ENCODE results near the gene CSF2RB. TPM values are rescaled to one million over a fixed set of nuclear protein-coding genes. Genes with fewer than 3 reads are reported as not detected.
"Not testable (repeated sequence)": the region's sequence is repeated elsewhere in the genome, so short reads cannot be mapped to it uniquely, and the experiment has no call there.

CSF2RB gene
- total and polyA plus RNA-seq, 12 donors = 0.55 to 12.4 (median 4.4) TPM

DNA sequence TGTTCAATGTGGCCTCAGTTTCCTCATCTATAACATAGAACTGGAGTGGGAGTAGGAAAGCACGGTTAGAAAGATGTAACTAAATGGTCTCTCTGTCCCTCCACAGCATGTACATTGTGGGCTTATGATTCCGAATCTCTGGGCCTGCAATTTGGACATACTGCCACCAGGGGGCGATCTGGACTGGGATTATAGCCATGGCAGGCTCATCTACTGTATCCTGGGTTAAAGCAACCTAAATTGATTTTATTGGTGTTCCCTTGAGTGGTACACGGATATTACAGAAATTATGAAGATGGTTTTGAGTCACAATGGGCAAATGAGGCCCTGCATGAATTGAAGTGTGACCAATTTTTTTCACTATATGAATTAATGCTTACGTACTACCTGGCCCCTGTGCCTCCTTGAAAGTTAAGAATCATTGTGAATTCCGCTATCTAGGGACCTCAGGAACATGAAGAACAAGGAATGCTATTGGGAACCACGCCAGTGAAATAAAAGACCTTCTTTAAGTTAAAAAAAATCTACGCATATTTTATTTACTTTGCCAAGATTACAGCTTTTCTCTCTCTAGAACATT, 72.9 kb downstream of the CSF2RB start:
- Histone ChIP-seq H3K4me1 (replicated peaks in 1 of 2) (no peaks in the 10 kb centered on the region), H3K27me3 (peaks cover 8% of the 10 kb centered on the region), H3K9me3 (replicated peaks in 1 of 3) (peaks cover 0 to 11% (median 6%) of the 10 kb centered on the region in 3 donors), H3K27ac (no peak overlapping the region), H3K4me3 (no peak overlapping the region), H3K36me3 (replicated peaks in 1 of 2) (no peaks in the 10 kb centered on the region)
- no peak for DNase-seq
- WGBS, 4 donors = 55 to 58% (median 56%) methylated on average over 8 of the region's 8 CpGs
- TF ChIP-seq, protein P1, sequence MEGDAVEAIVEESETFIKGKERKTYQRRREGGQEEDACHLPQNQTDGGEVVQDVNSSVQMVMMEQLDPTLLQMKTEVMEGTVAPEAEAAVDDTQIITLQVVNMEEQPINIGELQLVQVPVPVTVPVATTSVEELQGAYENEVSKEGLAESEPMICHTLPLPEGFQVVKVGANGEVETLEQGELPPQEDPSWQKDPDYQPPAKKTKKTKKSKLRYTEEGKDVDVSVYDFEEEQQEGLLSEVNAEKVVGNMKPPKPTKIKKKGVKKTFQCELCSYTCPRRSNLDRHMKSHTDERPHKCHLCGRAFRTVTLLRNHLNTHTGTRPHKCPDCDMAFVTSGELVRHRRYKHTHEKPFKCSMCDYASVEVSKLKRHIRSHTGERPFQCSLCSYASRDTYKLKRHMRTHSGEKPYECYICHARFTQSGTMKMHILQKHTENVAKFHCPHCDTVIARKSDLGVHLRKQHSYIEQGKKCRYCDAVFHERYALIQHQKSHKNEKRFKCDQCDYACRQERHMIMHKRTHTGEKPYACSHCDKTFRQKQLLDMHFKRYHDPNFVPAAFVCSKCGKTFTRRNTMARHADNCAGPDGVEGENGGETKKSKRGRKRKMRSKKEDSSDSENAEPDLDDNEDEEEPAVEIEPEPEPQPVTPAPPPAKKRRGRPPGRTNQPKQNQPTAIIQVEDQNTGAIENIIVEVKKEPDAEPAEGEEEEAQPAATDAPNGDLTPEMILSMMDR (IDR thresholded peaks at IDR 0.05) = peak in 5 of 6 experiments; percentile 36 to 59 (median 51)
- no peak for TF ChIP-seq POLR2A (IDR thresholded peaks at IDR 0.05)
- intact Hi-C loops (cut with DNase I) = no loop called here

DNA sequence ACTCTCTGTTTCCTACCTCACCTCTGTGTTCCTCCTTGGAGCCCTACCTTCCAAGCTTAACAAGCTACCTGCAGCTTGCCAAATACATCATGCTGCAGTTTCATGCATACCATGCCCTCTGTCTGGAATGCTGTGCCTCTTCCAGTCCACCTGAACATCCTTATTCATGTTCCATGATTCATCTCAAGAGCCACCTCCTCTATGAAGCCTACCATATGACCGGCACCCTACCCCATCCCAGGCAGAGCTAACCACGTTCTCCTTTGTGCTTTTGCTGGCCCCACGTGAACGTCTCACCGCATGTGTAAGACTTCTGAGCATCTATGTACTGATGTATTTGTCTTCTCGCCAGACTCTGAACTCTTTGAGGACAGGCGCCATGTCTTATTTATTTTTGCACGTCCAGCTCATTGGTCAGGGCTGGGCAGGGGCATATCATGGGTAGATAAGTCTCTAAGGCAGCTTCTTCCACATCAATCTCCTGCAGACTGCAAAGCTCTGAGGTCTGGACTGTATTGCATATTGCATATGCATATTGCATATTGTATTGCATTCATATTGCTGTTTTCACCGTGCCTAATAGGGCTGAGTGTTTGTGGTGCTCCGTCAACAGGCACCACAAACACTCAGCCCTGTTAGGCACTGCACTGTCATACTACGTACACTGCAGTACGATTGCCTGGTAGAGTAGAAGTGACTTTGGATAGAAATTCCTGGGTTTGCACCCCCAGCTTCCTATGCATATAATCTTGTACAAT, 74.8 kb downstream of the CSF2RB start:
- TF ChIP-seq, protein P1 (IDR thresholded peaks at IDR 0.05) = no peak
- Histone ChIP-seq H3K9me3 (replicated peaks in 1 of 3) (peaks cover 0 to 11% (median 6%) of the 10 kb centered on the region in 3 donors), H3K27me3 (peaks cover 8% of the 10 kb centered on the region), H3K36me3 (replicated peaks in 1 of 2) (no peaks in the 10 kb centered on the region), H3K4me1 (replicated peaks in 1 of 2) (no peaks in the 10 kb centered on the region), H3K4me3 (no peak overlapping the region), H3K27ac (no peak overlapping the region)
- intact Hi-C loops (cut with DNase I) = no loop called here
- WGBS, 4 donors = 70 to 86% (median 77%) methylated on average over 12 of the region's 12 CpGs
- DNase-seq = no peak

DNA sequence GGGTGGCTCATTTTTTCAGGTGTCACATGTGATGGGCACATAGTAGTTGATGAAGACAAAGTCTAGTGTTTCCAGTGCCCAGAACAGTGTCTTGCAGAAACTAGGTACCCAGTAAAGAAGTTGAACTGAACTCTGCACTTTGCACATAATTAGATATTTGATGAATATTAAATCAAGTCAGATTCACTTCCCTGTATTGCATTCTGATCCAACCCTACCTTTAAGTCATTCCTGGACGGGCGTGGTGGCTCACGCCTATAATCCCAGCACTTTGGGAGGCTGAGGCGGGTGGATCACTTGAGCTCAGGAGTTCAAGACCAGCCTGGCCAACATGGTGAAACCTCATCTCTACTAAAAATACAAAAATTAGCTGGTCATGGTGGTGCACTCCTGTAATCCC, 75.6 kb downstream of the CSF2RB start:
- H3K27me3 ChIP-seq; intact Hi-C loops (cut with DNase I): not testable (repeated sequence)

More for the DNA sequence above, 75.6 kb downstream of the CSF2RB start:
- not testable (repeated sequence) for H3K27ac ChIP-seq; H3K36me3 ChIP-seq (replicated peaks in 1 of 2); H3K4me1 ChIP-seq (replicated peaks in 1 of 2); DNase-seq; H3K4me3 ChIP-seq
- peaks cover 0 to 11% (median 6%) of the 10 kb centered on the region in 3 donors for H3K9me3 ChIP-seq (replicated peaks in 1 of 3)
- 83 to 92% (median 86%) methylated on average over 4 of the region's 4 CpGs for WGBS, 4 donors

Other genes starting within 250 kb of the CSF2RB start
- gene CACNG2, start 209.9 kb upstream of the CSF2RB start, total RNA-seq = 1 to 10 TPM in 1 of 9 donors, under 1 TPM in 4, not detected in 4; 0.11 to 1.8 (median 0.30) TPM
- gene CACNG2, start 209.9 kb upstream of the CSF2RB start, polyA plus RNA-seq = under 1 TPM; 0.24 to 0.66 (median 0.64) TPM
- gene IFT27, start 137.5 kb upstream of the CSF2RB start, total RNA-seq = 10 to 100 TPM in 8 of 9 donors, 1 to 10 TPM in 1; 9.4 to 43.8 (median 36.7) TPM
- gene IFT27, start 137.5 kb upstream of the CSF2RB start, polyA plus RNA-seq = 10 to 100 TPM; 18.6 to 78.4 (median 67.9) TPM
- 1 to 10 TPM in 1 of 9 donors, under 1 TPM in 1, not detected in 7; 0.65 to 3.3 TPM for gene PVALB, start 96.6 kb upstream of the CSF2RB start, total RNA-seq
- 1 to 10 TPM in 1 of 3 donors, under 1 TPM in 1, not detected in 1; 0.98 to 1.7 TPM for gene PVALB, start 96.6 kb upstream of the CSF2RB start, polyA plus RNA-seq
- gene NCF4, start 52.6 kb upstream of the CSF2RB start, total RNA-seq = 10 to 100 TPM in 8 of 9 donors, 1 to 10 TPM in 1; 2.0 to 49.7 (median 20.7) TPM
- 10 to 100 TPM in 2 of 3 donors, 1 to 10 TPM in 1; 5.3 to 58.1 (median 42.1) TPM for gene NCF4, start 52.6 kb upstream of the CSF2RB start, polyA plus RNA-seq
- 100 to 1,000 TPM; 142 to 484 (median 196) TPM for gene TST, start 105.8 kb downstream of the CSF2RB start, total RNA-seq
- gene TST, start 105.8 kb downstream of the CSF2RB start, polyA plus RNA-seq = 100 to 1,000 TPM in 1 of 3 donors, 10 to 100 TPM in 2; 49.7 to 207 (median 67.2) TPM
- gene MPST, start 106.1 kb downstream of the CSF2RB start, total RNA-seq = 100 to 1,000 TPM in 5 of 9 donors, 10 to 100 TPM in 4; 41.8 to 332 (median 149) TPM
- gene MPST, start 106.1 kb downstream of the CSF2RB start, polyA plus RNA-seq = 100 to 1,000 TPM in 2 of 3 donors, 1 to 10 TPM in 1; 7.9 to 161 (median 136) TPM
- gene KCTD17, start 138.1 kb downstream of the CSF2RB start, total RNA-seq = 10 to 100 TPM in 8 of 9 donors, 1 to 10 TPM in 1; 10.0 to 40.1 (median 27.6) TPM
- 10 to 100 TPM; 11.3 to 71.5 (median 24.8) TPM for gene KCTD17, start 138.1 kb downstream of the CSF2RB start, polyA plus RNA-seq
- gene TMPRSS6, start 196.1 kb downstream of the CSF2RB start, total RNA-seq = 1 to 10 TPM in 1 of 9 donors, under 1 TPM in 2, not detected in 6; under 0.01 to 1.2 (median 0.14) TPM
- under 1 TPM in 2 of 3 donors, not detected in 1; 0.07 to 0.08 TPM for gene TMPRSS6, start 196.1 kb downstream of the CSF2RB start, polyA plus RNA-seq
- gene IL2RB, start 236.3 kb downstream of the CSF2RB start, total RNA-seq = 1 to 10 TPM in 5 of 9 donors, under 1 TPM in 4; 0.06 to 2.1 (median 1.3) TPM
- under 1 TPM; 0.34 to 0.48 (median 0.40) TPM for gene IL2RB, start 236.3 kb downstream of the CSF2RB start, polyA plus RNA-seq